Activated CD8-positive, alpha-beta memory T cell treated with anti-CD3 and anti-CD28 coated beads, Interleukin-2, amount 50 U/mL, for 24 hours (primary cell): ENCODE data around the gene HEATR5A.
"Not testable (repeated sequence)": the region's sequence is repeated elsewhere in the genome, so short reads cannot be mapped to it uniquely, and the experiment has no call there.

Source experiments
- DNase-seq: peaks from one replicate; pipeline ENCODE4 v3.0.0-alpha.2; 2020; ENCODE audit errors: extremely low read depth

Gene HEATR5A

DNA sequence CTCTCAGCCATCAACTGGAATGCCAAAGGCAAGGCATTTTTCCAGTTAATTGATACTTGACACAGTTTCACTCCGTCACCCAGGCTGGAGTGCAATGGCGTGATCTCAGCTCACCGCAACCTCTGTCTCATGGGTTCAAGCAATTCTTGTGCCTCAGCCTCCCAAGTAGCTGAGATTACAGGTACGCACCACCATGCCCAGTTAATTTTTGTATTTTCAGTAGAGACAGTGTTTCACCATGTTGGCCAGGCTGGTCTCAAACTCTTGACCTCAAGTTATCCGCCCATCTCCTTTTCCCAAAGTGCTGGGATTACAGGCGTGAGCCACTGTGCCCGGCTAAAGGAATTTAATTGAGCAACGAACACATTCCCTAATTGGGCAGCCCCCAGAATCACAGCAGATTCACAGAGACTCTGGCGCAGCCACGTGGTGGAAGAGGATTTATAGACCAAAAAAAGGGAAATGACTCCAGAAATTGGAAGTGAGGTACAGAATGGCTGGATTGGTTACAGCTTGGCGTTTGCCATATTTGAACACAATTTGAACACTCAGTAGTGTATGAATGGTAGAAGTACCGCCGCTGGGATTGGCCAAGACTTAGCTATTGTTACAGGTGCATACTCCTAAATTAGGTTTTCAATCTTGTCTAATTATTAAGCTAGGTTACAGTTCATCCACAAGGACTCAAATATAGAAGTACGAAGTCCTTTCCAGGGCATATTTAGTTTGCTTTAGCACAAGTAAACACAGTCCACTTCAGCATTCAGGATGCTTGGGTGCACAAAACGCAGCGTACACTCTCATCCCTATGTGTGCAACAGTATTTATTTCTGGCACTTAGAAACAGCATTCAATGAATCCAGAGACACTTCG lies 162.6 kb downstream of the HEATR5A start:
- DNase-seq, result not testable (repeated sequence)

DNA sequence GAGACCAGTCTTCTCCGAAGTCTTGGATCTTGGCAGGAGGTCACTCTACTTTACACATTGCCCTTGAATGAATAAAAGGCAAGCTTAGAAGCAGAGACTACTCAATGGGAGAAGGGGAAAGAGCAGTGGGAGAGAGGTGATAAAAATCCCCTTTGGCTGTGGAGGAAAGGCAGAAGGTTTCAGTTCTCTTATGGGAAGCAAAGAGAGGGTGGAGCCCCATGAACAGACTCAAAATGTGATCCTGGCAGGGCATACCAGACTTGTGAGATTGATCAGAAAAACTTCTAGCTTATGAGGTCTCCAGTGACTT lies 163.2 kb downstream of the HEATR5A start:
- DNase-seq, result no peak

DNA sequence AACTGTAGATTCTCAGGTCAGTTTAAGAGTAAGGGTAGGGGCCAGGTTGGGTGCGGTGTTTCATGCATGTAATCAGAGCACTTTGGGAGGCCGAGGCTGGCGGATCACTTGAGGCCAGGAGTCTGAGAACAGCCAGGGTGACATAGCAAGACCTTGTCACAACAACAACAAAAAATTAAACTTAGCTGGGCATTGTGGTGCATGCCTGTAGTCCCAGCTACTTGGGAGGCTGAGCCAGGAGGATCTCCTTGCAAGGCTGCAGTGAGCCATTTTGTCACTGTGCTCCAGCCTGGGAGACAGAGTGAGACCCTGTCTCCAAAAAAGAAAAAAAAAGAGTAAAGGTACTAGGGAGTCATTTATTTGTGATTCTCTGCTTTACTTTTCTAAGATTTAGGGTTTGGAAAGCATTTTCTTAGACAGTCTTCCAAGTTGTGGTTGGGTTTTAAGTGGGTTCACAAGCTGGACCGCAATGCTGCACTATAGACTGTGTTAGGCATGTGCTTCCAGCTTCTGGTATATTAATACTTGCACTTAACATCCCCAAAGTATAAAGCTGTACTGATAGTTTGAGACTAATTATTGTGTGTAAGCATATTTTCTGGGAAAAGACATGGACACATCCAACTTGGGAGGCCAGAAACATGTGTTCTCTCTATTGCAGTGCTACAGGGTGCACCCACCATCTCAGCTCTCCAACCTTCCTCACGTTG lies 163.7 kb downstream of the HEATR5A start:
- DNase-seq, result no peak

DNA sequence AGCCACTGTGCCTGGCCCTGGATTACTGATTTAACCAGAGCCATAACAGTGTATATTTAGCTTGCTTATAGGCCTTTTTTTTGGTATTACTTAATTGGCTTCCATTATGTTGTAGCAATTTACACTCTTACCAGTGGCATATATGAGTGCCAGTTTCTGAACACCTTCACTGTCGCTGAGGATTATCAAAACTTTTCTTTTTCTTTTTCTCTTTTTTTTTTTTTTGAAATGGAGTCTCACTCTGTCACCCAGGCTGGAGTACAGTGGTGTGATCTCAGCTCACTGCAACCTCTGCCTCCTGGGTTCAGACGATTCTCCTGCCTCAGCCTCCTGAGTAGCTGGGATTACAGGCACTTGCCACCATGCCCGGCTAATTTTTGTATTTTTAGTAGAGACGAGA lies 164.4 kb downstream of the HEATR5A start:
- not testable (repeated sequence) for DNase-seq

DNA sequence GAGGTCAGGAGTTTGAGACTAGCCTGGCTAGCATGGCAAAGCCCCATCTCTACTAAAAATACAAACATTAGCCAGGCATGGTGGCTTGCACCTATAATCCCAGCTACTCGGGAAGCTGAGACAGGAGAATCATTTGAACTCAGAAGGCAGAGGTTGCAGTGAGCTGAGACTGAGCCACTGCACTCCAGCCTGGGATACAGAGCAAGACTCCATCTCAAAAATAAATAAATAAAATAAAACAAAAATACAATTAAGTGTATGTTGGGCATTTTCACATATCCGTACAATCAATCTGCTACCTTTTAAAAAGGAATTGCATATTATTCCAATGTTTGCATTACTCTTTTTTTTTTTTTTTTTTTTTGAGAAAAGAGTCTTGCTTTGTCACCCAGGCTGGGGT lies 165.1 kb downstream of the HEATR5A start:
- no peak for DNase-seq

DNA sequence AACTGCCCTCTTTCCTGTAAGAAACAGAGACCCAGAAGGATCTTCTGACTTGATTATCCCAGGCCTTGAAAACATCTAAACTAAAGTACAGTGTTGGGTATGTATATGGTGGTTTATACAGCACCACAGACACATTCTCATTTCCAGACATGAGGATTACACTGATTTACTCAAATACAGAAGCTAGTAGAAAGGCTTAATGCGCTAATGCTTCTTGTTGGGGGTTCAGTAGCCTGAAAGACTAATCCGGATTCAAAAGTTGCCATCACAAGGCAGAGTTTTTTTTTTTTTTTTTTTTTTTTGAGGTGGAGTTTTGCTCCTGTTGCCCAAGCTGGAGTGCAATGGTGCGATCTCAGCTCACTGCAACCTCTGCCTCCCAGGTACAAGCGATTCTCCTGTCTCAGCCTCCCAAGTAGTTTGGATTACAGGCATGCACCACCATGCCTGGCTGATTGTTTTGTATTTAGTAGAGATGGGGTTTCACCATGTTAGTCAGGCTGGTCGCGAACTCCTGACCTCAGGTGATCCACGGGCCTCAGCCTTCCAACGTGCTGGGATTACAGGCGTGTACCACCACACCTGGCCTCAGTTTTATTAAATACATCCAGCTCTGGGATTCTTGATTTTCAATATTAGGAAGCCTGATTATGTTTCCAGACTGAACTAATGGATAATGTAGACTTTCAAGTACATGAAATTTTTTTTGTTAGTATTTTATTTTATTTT lies 166.4 kb downstream of the HEATR5A start:
- DNase-seq, result no peak

DNA sequence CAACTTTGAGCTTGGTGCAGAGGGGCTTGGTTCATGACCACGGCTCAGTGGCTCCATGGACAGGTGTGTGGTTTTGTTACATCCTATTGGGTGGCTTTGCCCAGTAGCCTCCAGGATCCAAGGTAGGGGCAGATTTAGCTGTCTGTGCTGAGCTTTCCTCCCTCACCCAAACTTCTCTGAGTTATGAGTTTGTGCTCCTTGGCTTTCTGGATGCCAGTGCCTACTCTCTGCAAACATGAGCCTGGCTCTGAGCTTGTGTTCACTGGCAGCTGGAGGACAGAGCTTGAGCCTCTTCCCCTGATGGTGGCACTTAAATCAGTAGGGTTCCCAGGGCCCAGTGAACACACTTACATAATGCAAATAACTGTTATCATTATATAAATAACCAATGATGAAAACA lies 167.5 kb downstream of the HEATR5A start:
- no peak for DNase-seq

DNA sequence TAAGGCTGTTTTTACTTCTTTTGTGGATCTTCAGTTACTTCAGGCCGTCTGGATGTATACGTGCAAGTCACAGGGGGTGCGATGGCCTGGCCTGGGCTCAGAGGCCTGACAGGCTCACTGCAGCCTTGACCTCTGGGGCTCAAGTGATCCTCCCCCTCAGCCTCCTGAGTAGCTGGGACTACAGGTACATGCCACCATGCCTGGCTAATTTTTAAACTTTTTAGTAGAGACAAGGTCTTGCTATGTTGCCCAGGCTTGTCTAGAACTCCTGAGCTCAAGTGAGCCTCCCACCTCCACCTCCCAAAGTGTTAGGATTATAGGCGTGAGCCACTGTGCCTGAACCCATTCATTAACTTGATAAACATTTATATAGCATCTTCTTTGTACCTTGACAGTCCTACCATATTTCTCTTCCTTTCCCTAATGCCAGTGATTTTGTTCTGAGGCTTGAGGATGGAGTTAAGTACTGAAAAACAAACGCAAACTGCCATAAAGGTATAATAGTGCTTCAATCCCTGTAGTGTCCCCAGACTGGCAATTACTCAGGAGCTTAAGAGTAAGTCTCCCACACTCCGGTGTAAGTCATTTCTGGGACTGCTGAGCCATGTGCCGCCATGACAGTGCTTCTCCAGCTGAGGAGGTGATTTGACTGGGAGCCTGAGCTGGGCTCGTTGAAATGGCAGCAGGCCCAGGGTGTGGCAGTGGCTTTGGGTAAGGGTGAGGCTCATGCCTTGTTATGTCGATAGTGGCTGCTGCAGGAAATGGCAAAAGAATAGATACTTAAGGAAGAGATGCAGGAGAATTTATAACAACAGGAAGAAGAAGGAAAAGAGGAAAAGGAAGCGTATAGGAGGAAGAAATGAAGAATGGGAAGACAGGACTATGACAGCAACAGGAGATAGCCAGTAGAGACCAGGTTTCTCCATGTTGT lies 169.1 kb downstream of the HEATR5A start:
- DNase-seq, result no peak

DNA sequence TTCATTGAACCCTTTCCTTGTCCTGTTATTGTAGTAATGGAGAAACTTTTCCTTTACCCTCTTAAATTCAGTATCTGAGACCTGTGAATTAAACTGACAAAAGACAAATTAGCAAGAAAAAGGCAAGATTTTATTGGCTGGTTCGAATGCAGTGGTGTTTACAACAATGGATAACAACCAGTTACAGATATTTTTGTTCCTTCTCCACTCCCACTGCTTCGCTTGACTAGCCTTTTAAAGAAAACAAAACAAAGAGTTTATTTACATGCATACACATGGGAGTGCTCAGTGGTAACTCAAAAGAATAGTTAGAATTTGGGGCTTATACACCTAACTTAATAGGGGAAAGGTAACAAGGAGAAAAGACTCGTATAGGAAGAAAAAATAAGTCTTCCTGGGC lies 175.7 kb downstream of the HEATR5A start:
- no peak for DNase-seq

DNA sequence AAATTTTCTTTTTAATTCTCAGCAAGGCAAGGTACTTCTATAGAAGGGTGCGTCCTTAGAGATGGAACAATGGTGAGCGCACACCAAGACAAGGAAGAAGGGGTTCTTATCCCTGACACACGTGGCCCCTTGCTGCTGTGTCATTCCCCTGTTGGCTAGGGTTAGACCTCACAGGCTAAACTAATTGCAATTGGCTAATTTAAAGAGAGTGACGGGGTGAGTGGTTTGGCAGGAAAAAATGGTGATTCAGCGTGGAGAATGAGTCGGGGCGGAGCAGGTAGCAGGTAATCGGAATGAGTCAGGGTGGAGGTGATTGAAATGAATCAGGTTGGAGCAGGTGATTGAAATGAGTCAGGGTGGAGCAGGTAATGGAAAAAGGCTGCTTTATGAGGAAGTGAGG lies 176.5 kb downstream of the HEATR5A start:
- DNase-seq, result no peak

DNA sequence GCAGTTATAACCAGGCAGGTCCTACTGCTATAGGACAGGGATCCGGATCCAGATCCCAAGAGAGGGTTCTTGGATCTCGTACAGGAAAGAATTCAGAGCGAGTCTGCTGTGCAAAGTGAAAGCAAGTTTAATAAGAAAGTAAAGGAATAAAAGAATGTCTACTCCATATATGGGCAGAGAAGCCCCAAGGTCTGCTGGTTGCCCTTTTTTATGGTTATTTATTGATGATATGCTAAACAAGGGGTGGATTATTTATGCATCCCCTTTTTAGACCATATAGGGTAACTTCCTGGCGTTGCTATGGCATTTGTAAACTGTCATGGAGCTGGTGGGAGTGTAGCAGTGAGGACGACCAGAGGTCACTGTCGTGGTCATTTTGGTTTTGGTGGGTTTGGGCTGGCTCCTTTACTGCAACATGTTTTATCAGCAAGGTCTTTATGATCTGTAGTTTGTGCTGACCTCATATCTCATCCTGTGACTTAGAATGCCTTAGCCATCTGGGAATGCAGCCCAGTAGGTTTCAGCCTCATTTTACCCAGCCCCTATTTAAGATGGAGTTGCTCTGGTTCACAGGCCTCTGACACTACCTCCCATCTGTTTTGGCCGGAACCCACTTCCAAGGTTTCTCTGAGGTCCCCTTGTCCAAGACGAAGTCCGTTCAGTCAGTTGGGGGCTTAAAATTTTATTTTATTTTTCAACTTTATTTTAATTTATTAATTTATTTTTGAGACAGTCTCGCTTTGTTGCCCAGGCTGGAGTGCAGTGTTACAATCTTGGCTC lies 178.0 kb downstream of the HEATR5A start:
- not testable (repeated sequence) for DNase-seq
